Smooth muscle cell (in vitro differentiated cells): ENCODE measurements around the gene RBM10. TPM values are rescaled to one million over a fixed set of nuclear protein-coding genes. Genes with fewer than 3 reads are reported as not detected.

Experiments used
- DNase-seq: peaks from one replicate; lab custom pipeline; 2025; ENCODE audit not compliant: unreplicated experiment; lab: John Stamatoyannopoulos, UW
- H2AFZ ChIP-seq: fragments of 200-600 bp; sonication (generic); 2 replicates; pipeline ENCODE4 v1.6.0; 2016; ENCODE audit warnings: antibody characterized with exemption, low read depth, mild to moderate bottlenecking
- H3F3A ChIP-seq: fragments of 200-600 bp; sonication (generic); 2 replicates; pipeline ENCODE4 v1.6.0; 2017; ENCODE audit warnings: antibody characterized with exemption, low read depth
- H3K27ac ChIP-seq: fragments of 200-600 bp; sonication (generic); 2 replicates; pipeline ENCODE4 v1.5.1; 2016; ENCODE audit warnings: low read depth, mild to moderate bottlenecking
- H3K27me3 ChIP-seq: fragments of 200-600 bp; sonication (generic); 2 replicates; pipeline ENCODE4 v1.6.1; 2016; ENCODE audit warnings: low read depth, mild to moderate bottlenecking
- H3K36me3 ChIP-seq: fragments of 200-600 bp; sonication (generic); 2 replicates; pipeline ENCODE4 v1.5.1; 2016; ENCODE audit warnings: low read depth
- H3K4me1 ChIP-seq: fragments of 200-600 bp; sonication (generic); 2 replicates; pipeline ENCODE4 v1.5.1; 2016; ENCODE audit warnings: low read depth
- H3K4me2 ChIP-seq: fragments of 200-600 bp; sonication (generic); 2 replicates; pipeline ENCODE4 v1.6.0; 2016; ENCODE audit warnings: mild to moderate bottlenecking
- H3K4me3 ChIP-seq: fragments of 200-600 bp; sonication (generic); 2 replicates; pipeline ENCODE4 v1.5.1; 2016; ENCODE audit warnings: mild to moderate bottlenecking
- H3K79me2 ChIP-seq: fragments of 200-600 bp; sonication (generic); 2 replicates; pipeline ENCODE4 v1.6.0; 2016; ENCODE audit warnings: low read depth, mild to moderate bottlenecking
- H3K9ac ChIP-seq: fragments of 200-600 bp; sonication (generic); 2 replicates; pipeline ENCODE4 v1.6.0; 2016; ENCODE audit warnings: low read depth
- H3K9me3 ChIP-seq: fragments of 200-600 bp; sonication (generic); replicated peaks from 2 replicates; pipeline ENCODE4 v1.5.1; 2016; ENCODE audit warnings: low read depth
- H4K20me1 ChIP-seq: fragments of 200-600 bp; sonication (generic); 2 replicates; pipeline ENCODE4 v1.6.0; 2016; ENCODE audit warnings: low read depth
- WGBS: methylation state at CpG from one replicate; pipeline ENCODE4 v1.1.7; 2016; ENCODE audit warnings: low lambda C conversion rate; 5-methylcytosine and 5-hydroxymethylcytosine counted together
- polyA plus RNA-seq: library from polyadenylated mRNA; unstranded; fragments of >200 nt; fragmentation: Nextera tagmentation; extraction: Ambion mirVana; gene quantifications from 2 replicates; pipeline ENCODE4 v1.2.1, GENCODE V29; 2016
- total RNA-seq: library from RNA; depleted of rRNA; stranded (reverse); fragments of >200 nt; gene quantifications from 2 replicates; pipeline ENCODE4 v1.2.3, GENCODE V29; 2014
- TF ChIP-seq, protein P1 (sequence below): fragments of 200-600 bp; sonication (generic); IDR thresholded peaks from 2 replicates; pipeline ENCODE4 v1.5.1; 2017; ENCODE audit warnings: borderline replicate concordance, mild to moderate bottlenecking, antibody characterized with exemption; ENCODE audit not compliant: insufficient read depth, poor library complexity, severe bottlenecking

The RBM10 gene
- total and polyA plus RNA-seq, 2 experiments from 2014 or later = 18.3 to 39.2 TPM

DNA sequence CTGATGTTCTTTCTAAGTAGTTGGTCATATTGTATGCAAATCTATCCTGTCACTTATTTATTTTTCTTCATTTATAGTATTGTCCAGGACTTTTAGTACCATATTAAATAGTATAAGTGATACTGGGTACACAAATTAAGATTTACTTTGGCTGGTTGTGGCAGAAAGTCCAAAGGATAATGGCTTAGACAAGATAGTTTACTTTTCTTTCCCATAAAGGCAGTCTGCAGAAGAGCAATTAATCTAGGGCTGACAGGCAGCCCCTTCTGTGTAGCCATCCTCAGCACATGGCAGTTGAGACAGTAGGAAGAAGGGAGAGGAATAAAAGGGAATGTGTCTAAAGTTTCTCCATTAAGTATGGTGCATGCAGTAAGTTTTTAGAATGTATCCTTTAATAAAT lies 6.4 kb downstream of the RBM10 start:
- Histone ChIP-seq H3F3A (no peaks in the 10 kb centered on the region), H2AFZ (no peak overlapping the region), H3K4me3 (no peak overlapping the region), H3K4me1 (peaks cover 2% of the 10 kb centered on the region), H3K79me2 (peaks cover 79% of the 10 kb centered on the region), H3K9me3 (no peaks in the 10 kb centered on the region), H3K9ac (no peak overlapping the region), H3K27me3 (no peaks in the 10 kb centered on the region), H3K36me3 (peaks cover 4% of the 10 kb centered on the region), H4K20me1 (peaks cover 65% of the 10 kb centered on the region), H3K4me2 (no peak overlapping the region), H3K27ac (no peak overlapping the region)
- DNase-seq = no peak
- TF ChIP-seq, protein P1, sequence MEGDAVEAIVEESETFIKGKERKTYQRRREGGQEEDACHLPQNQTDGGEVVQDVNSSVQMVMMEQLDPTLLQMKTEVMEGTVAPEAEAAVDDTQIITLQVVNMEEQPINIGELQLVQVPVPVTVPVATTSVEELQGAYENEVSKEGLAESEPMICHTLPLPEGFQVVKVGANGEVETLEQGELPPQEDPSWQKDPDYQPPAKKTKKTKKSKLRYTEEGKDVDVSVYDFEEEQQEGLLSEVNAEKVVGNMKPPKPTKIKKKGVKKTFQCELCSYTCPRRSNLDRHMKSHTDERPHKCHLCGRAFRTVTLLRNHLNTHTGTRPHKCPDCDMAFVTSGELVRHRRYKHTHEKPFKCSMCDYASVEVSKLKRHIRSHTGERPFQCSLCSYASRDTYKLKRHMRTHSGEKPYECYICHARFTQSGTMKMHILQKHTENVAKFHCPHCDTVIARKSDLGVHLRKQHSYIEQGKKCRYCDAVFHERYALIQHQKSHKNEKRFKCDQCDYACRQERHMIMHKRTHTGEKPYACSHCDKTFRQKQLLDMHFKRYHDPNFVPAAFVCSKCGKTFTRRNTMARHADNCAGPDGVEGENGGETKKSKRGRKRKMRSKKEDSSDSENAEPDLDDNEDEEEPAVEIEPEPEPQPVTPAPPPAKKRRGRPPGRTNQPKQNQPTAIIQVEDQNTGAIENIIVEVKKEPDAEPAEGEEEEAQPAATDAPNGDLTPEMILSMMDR = no peak

DNA sequence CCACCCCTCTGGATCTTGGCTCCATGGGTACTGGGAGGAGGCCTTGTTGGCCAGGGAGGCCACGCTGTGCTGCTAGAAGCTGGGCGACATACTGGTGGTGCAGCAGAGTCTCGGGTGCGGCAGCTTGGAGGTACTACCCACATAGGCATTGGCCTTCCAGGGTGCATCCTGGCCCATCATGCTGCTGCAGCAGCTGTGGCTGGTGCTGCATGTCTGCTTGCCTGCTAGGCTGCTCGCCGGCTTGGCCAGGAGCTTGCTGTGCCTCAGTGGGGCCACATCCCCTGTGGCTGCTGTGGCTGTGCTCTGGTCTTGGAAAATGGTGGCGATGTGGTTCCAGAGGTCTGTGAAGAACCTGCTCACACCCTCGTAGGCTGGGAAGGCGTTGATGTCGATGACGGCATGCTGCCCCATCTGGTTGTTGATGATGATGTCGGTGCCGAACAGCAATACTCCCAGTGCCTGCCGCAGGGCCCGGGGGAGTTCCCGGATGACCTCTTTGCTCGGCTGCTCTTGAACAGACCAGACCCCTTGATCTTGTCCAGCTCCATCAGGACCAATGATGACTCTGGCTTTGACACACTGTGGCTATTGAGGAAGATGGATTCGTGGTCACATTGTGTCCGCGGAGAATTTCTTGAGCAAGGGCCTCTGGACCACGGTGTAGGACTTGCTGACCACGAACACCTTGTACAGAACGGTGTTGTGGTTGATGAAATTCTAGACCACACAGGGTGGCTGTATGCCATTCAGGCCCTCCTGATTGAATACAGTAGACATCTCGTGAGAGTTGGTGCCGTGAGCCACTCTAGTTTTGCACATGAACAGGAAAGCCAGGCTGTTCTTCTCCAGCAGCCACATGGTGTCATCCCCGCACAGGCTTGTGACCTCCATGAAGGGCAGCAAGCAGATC lies 11.8 kb downstream of the RBM10 start:
- H3K27ac ChIP-seq = no peak overlapping the region
- H3K79me2 ChIP-seq = peaks cover 79% of the 10 kb centered on the region
- no peaks in the 10 kb centered on the region for H3K4me1 ChIP-seq
- H3K9me3 ChIP-seq = no peaks in the 10 kb centered on the region
- no peak for DNase-seq
- H3F3A ChIP-seq = no peaks in the 10 kb centered on the region
- no peak overlapping the region for H3K4me2 ChIP-seq
- TF ChIP-seq, protein P1 = no peak
- peaks cover 71% of the 10 kb centered on the region for H4K20me1 ChIP-seq
- no peak overlapping the region for H3K9ac ChIP-seq
- H2AFZ ChIP-seq = no peak overlapping the region
- H3K36me3 ChIP-seq = no peaks in the 10 kb centered on the region
- WGBS = 91% methylated on average over 26 of the region's 26 CpGs
- H3K27me3 ChIP-seq = no peaks in the 10 kb centered on the region
- no peak overlapping the region for H3K4me3 ChIP-seq

DNA sequence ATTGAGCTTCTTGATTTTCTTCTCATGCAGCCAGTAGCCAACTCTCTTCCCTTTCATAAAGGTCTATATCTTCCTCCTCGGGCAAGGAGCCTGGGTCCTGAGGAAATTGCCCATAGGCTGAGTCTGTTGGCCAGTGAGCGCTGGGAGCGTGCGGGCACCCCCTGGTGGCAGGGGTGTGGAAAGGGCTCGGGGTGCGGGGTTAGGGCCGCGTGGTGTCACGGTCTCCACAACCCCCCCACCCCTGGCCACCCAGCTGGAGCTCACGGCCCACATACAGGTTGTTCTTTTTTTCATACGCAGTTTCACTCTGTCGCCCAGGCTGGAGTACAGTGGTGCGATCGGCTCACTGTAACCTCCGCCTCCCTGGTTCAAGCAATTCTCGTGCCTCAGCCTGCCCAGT lies 13.1 kb downstream of the RBM10 start:
- no peak overlapping the region for H3K27ac ChIP-seq
- H4K20me1 ChIP-seq = peaks cover 60% of the 10 kb centered on the region
- H3K4me3 ChIP-seq = no peak overlapping the region
- DNase-seq = no peak
- peaks cover 77% of the 10 kb centered on the region for H3K79me2 ChIP-seq
- no peak overlapping the region for H3K4me2 ChIP-seq
- 92% methylated on average over 16 of the region's 16 CpGs for WGBS
- no peaks in the 10 kb centered on the region for H3K4me1 ChIP-seq
- no peaks in the 10 kb centered on the region for H3K36me3 ChIP-seq
- H3K9ac ChIP-seq = no peak overlapping the region
- H3K9me3 ChIP-seq = no peaks in the 10 kb centered on the region
- H2AFZ ChIP-seq = no peak overlapping the region
- H3K27me3 ChIP-seq = no peaks in the 10 kb centered on the region
- TF ChIP-seq, protein P1 = no peak
- no peaks in the 10 kb centered on the region for H3F3A ChIP-seq

DNA sequence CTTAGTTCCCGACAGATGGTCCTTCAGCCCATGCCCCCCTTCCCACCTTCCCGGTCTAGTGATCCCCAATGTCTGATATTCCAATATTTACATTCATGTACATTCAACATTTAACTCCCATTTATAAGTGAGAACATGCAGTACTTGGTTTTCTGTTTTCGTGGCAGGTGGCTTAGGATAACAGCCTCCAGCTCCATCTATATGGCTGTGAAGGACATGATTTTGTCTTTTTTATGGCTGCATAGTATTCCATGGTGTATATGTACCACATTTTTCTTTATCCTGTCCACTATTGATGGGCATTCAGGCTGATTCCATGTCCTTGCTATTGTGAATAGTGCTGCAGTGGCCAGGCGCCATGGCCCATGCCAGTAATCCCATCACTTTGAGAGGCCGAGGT lies 13.8 kb downstream of the RBM10 start:
- H3K4me2 ChIP-seq = no peak overlapping the region
- H3K9ac ChIP-seq = no peak overlapping the region
- H3K4me3 ChIP-seq = no peak overlapping the region
- peaks cover 54% of the 10 kb centered on the region for H4K20me1 ChIP-seq
- no peaks in the 10 kb centered on the region for H3K4me1 ChIP-seq
- no peak overlapping the region for H2AFZ ChIP-seq
- no peaks in the 10 kb centered on the region for H3K27me3 ChIP-seq
- WGBS = 91% methylated on average over 5 of the region's 5 CpGs
- no peaks in the 10 kb centered on the region for H3K9me3 ChIP-seq
- peaks cover 76% of the 10 kb centered on the region for H3K79me2 ChIP-seq
- no peaks in the 10 kb centered on the region for H3F3A ChIP-seq
- no peaks in the 10 kb centered on the region for H3K36me3 ChIP-seq
- no peak overlapping the region for H3K27ac ChIP-seq
- DNase-seq = no peak
- TF ChIP-seq, protein P1 = no peak
